GM19193 (cell line): Measurements from ENCODE around the gene SOS1.

Experiments
- POLR2A ChIP-seq: IDR thresholded peaks from 4 replicates; pipeline ENCODE4 v1.6.1; 2011; ENCODE audit not compliant: insufficient read depth, insufficient read length; ENCODE audit errors: extremely low read depth

Gene SOS1

DNA sequence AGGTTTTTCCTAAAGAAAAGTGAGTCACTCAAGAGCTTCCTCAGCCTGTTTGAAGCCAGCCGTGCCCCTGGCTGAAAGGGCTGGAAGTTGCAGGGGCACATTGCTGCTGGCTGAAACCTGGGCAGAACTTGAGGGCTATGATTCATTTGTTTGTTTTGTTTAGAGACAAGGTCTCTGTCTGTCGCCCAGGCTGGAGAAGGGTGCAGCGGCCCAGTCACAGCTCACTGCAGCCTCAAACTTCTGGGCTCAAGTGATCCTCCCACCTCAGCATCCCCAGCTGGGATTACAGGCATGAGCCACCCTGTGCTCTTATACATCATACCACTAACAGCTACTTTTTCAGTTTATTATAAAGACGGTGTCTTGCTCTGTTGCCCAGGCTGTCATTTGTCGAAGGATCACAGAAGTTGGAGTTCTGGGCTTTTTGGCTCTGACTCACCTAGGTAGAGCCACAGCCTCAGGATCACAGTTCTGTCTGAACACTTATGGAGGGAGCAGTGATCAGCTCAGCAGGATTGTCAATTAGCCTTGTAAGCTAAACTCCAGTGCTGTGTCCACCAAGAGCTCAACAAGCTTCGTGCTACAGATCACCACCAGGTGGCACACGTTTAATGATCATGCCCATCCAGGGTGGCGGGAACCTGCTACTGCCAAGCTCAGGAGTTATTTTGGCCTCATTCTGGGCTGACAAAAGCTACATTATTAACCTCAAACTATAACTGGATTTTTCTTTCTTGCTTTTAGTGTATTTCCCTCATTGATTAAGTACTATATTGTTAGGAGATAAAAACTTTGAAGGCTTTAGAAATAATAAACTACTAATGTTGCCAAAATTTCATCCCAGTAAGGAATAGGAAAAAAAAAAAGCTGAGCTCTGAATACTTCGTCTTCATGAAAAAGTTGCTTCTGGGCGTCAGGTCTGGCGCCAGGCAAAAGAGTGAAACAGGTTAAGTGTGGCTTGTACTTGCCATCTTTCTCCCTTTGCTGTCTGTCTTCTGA, 173.3 kb downstream of the SOS1 start:
- no peak for TF ChIP-seq POLR2A

- no peak for TF ChIP-seq POLR2A
Measured at GRCh38 chr2:38945911-38946310, 174.9 kb downstream of the SOS1 start.

- no peak for TF ChIP-seq POLR2A
Measured at GRCh38 chr2:38945372-38945771, 175.5 kb downstream of the SOS1 start.

- no peak for TF ChIP-seq POLR2A
Measured at GRCh38 chr2:38943784-38944183, 177.1 kb downstream of the SOS1 start.

DNA sequence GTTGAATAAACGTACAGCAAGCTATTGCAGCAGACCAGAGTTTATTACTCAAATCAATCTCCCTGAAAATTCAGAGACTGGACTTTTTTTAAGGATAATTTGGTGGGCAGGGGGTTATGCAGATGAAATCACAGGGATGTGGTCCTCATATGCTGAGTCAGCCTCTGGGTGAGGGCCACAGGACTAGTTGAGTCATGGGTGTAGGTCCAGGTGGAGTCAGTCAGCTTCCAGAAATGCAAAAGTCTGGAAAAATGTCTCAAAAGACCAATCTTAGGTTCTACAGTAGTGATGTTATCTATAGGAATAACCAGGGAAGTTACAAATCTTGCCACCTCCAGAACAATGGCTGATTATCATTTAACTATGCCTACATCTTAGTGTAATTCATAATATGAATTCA, 180.1 kb downstream of the SOS1 start:
- TF ChIP-seq POLR2A, result no peak

GRCh38 chr2:38937548-38937947, 183.3 kb downstream of the SOS1 start:
- no peak for TF ChIP-seq POLR2A

GRCh38 chr2:38935568-38936172, 185.2 kb downstream of the SOS1 start:
- TF ChIP-seq POLR2A, result no peak

- TF ChIP-seq POLR2A, result no peak
Measured at GRCh38 chr2:38934742-38935141, 186.1 kb downstream of the SOS1 start.

DNA sequence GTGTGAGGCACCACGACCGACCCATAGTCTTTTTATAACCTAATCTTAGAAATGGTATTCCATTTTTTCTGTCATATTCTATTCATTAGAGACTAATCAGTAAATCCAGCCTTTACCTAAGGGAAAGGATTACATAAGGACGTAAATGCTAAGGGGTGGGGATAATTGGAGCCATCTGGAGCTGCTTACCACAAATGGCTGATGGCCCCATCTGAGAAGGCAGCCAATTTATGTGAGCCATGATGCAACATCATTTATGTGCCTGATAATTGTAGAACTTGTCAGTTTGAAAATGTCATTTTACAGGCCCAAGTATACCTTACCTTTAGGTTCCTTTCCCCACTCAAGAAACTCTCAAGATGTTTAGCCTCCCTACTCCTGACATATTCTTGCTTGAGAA, 187.2 kb downstream of the SOS1 start:
- TF ChIP-seq POLR2A, result no peak

DNA sequence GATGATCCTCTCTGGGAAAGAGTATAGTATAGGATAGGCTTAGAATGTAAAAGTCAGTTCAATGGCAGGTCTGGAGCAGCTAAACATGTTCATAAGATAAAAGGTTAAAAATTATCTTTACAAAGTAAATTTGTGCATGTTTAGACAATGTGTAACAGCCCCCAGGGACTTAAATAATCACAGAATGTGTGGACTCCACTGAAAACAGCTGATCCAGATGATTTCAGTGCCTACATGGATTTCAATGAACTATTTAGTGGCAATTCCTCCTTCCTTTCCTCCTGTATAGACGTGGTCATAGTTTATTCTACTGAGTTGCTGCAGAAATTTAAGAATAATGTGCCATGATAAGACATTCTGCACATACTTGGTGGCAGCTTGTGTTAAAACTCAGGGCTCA, 188.3 kb downstream of the SOS1 start:
- TF ChIP-seq POLR2A, result no peak
